Measurements from ENCODE around the gene GFOD2.

GRCh38 chr16:67656344-67657016 is 62.6 kb downstream of the GFOD2 start:
- TF ChIP-seq POLR2AphosphoS5 (IDR thresholded peaks at IDR 0.05), result no peak
- TF ChIP-seq CTCF (IDR thresholded peaks at IDR 0.05), result no peak
